CD4-positive, alpha-beta T cell treated with Interferon alpha-2 for 1 hour (primary cell): Measurements from ENCODE around the gene TNNT3.

Experiments used
- DNase-seq, 2 donors: peaks; one replicate each; pipeline ENCODE4 v3.0.0-alpha.2; 2020 to 2022

Gene TNNT3

GRCh38 chr11:1923201-1923956 lies 3.9 kb downstream of the TNNT3 start:
- no peak for DNase-seq

GRCh38 chr11:1924181-1924580 lies 4.7 kb downstream of the TNNT3 start:
- no peak for DNase-seq

GRCh38 chr11:1924646-1925372 lies 5.3 kb downstream of the TNNT3 start:
- no peak for DNase-seq

GRCh38 chr11:1925373-1926155 lies 6.1 kb downstream of the TNNT3 start:
- DNase-seq, result no peak

GRCh38 chr11:1926156-1927025 lies 6.9 kb downstream of the TNNT3 start:
- no peak for DNase-seq

DNA sequence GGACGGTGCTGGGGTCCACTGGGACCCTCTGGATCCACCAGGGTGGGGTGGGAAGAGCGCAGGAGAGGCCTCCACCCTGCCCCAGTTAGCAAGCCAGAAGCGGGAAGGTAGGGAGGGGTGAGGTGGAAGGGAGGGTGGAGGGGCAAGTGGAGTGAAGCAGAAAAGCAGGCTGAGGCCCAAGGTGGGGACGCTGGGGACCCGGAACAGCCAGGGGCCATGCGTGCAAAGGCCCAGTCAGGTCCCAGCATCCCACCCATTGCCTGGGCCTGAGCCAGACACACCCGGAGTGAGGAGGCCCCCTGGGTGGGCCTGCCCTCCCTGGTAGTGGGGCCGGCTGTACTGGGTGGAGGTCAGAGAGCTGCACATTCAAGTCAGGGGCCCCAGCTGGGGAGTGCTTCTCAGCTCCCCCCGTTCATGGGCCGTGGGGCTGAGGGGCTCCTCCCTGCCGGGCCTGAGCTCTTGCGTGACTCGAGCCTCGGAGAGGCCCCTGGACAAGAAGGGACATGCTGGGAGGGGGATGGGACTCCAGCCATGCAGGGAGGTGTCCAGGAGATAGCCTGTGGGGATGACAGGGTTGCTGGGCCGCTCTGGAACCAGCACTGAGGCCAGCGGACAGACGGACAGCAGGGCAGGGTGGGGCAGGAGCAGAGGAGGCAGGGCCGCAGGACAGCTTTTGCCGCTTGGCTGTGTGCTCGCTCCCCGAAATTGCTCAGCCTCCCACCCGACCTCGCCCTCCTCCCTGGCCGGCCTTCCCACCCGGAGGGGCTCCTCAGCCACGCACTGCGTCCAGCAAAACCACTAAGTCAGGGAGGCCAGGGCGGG lies 7.7 kb downstream of the TNNT3 start:
- DNase-seq, result no peak

DNA sequence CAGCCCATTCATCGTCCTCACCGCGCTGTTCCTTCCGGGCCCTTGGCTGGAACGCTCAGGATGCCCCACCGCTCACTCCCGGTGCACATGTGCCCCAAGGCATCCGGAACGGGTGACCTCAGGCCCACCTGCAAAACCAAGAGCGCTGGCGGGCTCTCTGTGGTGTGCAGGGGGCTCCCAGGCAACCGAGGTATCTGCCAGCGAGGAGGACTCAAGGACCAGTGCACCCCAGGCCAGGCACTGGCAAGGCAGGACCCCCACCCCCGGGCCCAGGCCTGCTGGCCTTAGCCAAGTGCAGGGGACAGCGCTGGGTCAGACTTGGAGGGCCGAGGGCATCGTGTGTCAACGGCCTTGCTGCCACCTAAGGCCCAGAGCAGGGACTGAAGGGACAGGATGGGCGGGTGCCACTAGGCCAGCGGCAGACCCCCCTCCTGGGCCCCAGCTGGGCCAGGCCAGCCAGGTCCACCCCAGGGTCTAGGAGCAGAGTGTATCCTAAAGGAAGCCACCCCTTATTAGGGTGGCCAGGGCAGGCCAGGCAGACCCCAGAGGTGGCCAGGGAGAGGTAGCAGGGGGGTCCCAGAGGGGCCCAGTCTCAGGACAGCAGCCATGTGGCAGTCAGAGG lies 8.5 kb downstream of the TNNT3 start:
- no peak for DNase-seq

GRCh38 chr11:1928470-1928890 lies 9.0 kb downstream of the TNNT3 start:
- DNase-seq, result no peak

DNA sequence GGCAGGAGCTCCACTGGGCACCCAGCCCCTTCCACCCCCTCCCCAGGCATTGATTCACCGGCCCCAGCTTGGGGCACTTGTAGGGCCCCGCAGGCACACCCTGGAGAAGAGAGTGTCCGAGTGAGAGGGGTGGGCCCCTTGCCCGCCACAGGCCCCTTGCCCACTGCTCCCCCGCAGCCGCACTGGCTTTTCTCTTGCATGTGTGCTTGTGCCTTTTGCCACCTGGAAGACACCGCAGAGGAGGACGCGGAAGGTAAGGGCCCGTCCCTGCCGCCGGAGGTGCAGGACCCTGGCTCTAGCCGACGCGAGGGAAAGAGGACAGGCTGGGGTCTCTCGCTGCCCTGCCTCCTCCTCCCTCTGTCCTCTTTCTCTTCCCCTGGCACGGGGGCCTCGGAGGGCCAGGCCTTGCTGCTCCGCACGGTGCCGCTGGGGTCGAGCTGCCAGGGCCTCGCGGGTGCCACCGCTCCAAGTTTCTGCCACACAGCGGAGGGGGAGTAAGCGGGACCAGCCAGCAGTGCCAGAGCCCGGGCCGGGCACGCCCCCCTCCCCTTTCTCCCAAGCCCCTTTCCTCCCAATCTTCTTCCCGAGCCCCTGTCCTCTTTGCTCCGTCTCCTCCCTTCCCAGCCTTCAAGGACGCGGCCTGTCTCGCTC lies 9.5 kb downstream of the TNNT3 start:
- no peak for DNase-seq

DNA sequence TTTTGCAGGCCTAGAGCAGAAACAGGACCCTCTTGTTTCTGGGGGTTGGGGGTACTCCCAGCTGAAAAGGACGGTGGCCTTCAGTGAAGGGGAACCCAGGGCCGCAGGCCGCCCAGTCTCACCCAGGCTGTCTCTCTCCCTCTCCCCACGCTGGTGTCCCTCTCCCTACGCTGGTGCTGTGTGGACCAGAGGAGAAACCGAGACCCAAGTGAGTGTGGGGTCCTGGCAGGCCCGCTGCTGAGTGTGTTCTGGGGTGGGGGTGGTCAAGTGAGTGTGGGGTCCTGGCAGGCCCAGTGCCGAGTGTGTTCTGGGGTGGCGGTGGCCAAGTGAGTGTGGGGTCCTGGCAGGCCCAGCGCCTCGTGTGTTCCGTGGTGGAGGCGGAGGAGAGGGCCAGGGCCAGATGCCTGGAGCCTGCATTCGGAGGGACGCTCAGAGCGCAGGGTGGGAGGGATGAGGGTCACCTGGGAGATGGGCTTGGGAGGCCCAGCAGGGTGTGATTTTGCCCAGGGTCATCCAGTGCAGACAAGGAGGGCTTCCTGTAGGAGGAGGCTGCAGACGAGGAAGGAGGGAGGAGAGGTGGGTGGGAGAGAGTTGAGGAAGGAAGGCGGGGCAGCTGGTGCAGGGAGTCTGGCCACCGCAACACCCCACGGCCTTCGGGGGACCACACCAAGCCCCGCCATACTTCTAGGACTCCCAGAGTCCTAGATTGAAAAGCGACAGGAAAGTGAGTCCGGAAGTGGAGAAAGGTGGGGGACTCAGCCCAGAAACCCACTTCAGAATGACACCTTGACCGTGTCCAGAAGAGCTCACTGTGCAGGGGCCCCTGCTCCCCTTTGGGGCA lies 10.3 kb downstream of the TNNT3 start:
- no peak for DNase-seq

- no peak for DNase-seq
These were observed 10.9 kb downstream of the TNNT3 start for GRCh38 chr11:1930462-1930830.

DNA sequence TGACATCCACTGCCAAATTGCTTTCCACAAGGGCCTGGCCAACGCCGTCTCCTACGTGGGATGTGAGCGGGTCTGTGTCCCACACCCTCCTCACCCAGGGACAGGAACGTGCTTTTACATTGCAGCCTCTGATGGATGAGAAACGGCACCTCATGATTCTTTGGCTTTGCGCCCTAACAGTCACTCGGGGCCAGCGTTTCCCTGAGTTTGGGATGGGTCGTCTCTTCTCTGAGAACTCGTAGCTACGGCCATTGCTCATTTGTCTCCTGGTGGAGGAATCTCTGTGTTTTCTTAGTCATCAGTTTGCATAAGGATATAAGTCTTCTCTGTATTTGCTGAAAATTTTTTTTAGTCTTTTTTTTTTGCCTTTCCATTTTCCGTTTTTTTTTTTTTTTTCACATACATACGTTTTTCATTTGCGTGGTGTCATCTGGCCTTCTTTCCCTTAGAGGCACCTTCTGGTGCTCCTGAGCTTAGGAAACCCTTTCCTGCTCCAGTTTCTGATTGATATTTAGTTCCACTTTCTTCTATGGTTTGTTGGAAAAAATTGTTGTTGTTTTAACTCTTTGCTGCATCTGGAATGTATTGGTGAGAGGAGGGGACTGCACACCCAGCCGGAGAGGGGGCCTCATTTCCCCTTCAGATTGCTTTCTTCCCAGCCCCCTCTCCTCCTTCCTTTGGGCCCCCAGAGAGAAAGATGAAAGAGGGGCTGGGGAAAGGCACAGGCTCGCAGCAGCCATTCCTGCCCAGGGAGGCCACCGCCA lies 12.0 kb downstream of the TNNT3 start:
- no peak for DNase-seq

DNA sequence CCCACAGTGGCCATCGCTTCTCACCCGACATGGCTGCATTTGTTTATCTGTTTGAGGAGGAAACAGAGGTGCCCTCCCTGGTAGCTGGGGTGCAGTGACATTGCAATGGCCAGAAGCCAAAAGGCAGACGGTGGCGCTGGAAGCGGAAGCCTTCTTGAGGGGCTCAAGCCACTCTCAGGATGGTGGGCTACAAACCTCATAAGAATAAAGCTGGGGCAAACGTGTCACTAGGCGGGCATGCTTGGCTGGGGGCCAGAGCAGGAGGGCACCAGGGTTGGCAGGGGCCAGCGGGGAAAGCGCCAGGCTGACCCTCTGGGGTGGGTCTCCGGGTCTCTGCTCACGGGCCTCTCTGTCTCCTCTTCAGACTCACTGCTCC lies 12.6 kb downstream of the TNNT3 start:
- no peak for DNase-seq

- no peak for DNase-seq
These were observed 13.2 kb downstream of the TNNT3 start for GRCh38 chr11:1932681-1933080.

DNA sequence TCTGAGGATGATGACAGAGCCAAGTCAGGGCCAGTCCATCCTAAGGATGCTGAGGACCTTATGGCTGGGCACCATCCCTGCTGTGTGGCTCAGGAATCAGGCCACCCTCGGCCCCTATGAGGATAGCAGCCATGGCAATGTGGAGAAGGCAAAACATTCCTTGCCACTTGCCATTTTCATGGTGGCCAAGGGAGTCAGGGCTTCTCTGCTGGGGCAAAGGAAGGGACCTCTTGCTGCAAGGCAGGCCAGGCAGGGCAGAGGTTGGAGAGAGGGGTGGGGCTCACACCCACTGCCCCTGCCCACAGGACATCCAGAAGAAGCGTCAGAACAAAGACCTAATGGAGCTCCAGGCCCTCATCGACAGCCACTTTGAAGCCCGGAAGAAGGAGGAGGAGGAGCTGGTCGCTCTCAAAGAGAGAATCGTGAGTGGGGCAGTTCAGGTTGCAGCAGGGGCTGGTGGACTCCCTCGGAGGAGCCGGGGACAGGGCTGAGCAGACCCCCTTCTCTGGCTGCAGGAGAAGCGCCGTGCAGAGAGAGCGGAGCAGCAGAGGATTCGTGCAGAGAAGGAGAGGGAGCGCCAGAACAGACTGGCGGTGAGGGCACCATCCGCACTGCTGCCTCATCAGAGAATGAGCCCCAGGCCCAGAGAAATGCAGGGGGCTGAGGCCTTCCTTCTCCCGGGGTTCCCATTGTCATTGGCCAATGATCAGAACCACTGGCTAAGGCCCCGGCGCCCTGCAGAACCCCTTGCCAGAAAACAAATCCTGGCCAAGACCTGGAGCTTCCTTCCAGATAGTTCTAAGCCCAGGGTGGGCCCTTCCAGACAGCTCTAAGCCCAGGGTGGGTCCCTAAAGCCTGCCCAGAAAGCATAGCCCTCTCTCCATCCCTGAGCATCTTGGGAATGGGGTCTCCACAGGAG lies 14.2 kb downstream of the TNNT3 start:
- DNase-seq, result no peak

DNA sequence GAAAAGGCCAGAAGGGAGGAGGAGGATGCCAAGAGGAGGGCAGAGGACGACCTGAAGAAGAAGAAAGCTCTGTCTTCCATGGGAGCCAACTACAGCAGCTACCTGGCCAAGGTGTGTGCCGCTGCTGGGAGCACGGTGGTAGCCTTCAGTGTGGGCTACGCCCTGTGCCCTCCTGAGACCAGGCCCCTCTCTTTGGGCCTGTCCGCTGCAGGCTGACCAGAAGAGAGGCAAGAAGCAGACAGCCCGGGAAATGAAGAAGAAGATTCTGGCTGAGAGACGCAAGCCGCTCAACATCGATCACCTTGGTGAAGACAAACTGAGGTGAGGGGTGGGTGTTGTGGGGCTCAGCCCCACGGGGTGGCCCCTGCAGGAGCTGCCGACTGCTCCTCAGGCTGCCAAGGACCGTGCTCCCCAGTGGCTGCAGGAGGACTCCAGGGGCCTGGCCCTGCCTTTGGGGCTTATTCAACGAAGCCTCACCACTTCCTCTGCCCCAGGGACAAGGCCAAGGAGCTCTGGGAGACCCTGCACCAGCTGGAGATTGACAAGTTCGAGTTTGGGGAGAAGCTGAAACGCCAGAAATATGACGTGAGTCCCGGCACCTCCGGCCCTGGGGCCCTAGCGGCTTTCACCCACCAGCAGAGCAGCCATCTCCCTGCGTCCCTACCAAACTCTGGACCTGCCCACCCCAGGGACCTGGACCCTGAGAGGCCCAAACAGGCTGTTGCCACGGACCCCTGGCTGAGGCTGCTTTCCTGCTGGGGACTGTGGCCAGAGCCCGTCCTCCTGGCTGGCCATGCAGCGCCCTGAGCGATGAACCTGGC lies 15.0 kb downstream of the TNNT3 start:
- DNase-seq, result peak in 1 of 2 donors; percentile 1
